K562 (cell line): ENCODE data around the gene ATP5F1D. TPM values are rescaled to one million over a fixed set of nuclear protein-coding genes. Genes with fewer than 3 reads are reported as not detected.

ENCODE experiments used
- ARHGAP35 ChIP-seq: fragments of 450-650 bp; IDR thresholded peaks from 2 replicates; pipeline ENCODE4 v1.6.1; 2018; ENCODE audit not compliant: partially characterized antibody
- CGGBP1 ChIP-seq: fragments of 250-450 bp; sonication (Bioruptor Pico); IDR thresholded peaks from 2 replicates; pipeline ENCODE4 v1.9.0; 2021; ENCODE audit warnings: mild to moderate bottlenecking
- DDX20 ChIP-seq: fragments of 450-650 bp; IDR thresholded peaks from 2 replicates; pipeline ENCODE4 v1.6.1; 2016; ENCODE audit warnings: missing genetic modification characterization, low read depth, mild to moderate bottlenecking, missing compliant biosample characterization, moderate library complexity
- ELF1 ChIP-seq: fragments of 200-800 bp; sonication (Bioruptor generic); IDR thresholded peaks from 2 replicates; pipeline ENCODE4 v1.6.1; 2016; ENCODE audit warnings: missing genetic modification characterization, missing compliant biosample characterization
- HNRNPH1 ChIP-seq: fragments of 200-400 bp; formaldehyde crosslinking; optimal IDR thresholded peaks from 2 replicates; pipeline ENCODE3; 2017; ENCODE audit warnings: low read depth, mild to moderate bottlenecking, low read length, moderate library complexity
- HOMEZ ChIP-seq: fragments of 250-450 bp; sonication (Bioruptor Pico); IDR thresholded peaks from 2 replicates; pipeline ENCODE4 v1.4.0; 2020; ENCODE audit warnings: mild to moderate bottlenecking, moderate library complexity
- HOXB6 ChIP-seq: fragments of 250-450 bp; sonication (Bioruptor Pico); IDR thresholded peaks from 2 replicates; pipeline ENCODE4 v1.5.1; 2022; ENCODE audit warnings: mild to moderate bottlenecking, borderline replicate concordance
- KAT7 ChIP-seq: sonication (generic); formaldehyde crosslinking; IDR thresholded peaks from 2 replicates; pipeline ENCODE4 v1.8.0; 2022; ENCODE audit warnings: missing genetic modification reagents, mild to moderate bottlenecking, borderline replicate concordance
- MCM7 ChIP-seq, 2 experiments: fragments of 450-650 bp; IDR thresholded peaks; 2 replicates each; pipeline ENCODE4 v1.6.1; 2016 to 2018
- NFE2 ChIP-seq: IDR thresholded peaks from 2 replicates; pipeline ENCODE4 v1.6.1; 2014; ENCODE audit warnings: antibody characterized with exemption, low read depth
- PBX2 ChIP-seq, 2 experiments: IDR thresholded peaks in 1 of 2; conservative IDR thresholded peaks in 1 of 2; 2 replicates each; pipeline ENCODE4 v1.6.1; 2016; ENCODE audit warnings: low read depth in 2 of 2, mild to moderate bottlenecking in 1 of 2, missing compliant biosample characterization in 1 of 2, missing genetic modification characterization in 1 of 2, moderate library complexity in 1 of 2
- PML ChIP-seq: IDR thresholded peaks from 2 replicates; pipeline ENCODE4 v1.6.1; 2012; ENCODE audit warnings: low read length, inconsistent platforms
- POLR3G ChIP-seq: IDR thresholded peaks from 2 replicates; pipeline ENCODE4 v1.6.1; 2011; ENCODE audit not compliant: insufficient read length, insufficient replicate concordance; ENCODE audit errors: extremely low read depth
- PTTG1 ChIP-seq: fragments of 450-650 bp; IDR thresholded peaks from 2 replicates; pipeline ENCODE4 v1.6.1; 2016; ENCODE audit warnings: low read depth, mild to moderate bottlenecking, missing genetic modification characterization, missing compliant biosample characterization
- RBFOX2 ChIP-seq: fragments of 200-400 bp; formaldehyde crosslinking; IDR thresholded peaks from 2 replicates; pipeline ENCODE4 v1.6.1; 2017; ENCODE audit warnings: low read depth, mild to moderate bottlenecking, low read length, moderate library complexity
- RBM17 ChIP-seq: fragments of 200-400 bp; formaldehyde crosslinking; IDR thresholded peaks from 2 replicates; pipeline ENCODE4 v1.6.1; 2017; ENCODE audit warnings: low read depth, mild to moderate bottlenecking, low read length, borderline replicate concordance
- RFX7 ChIP-seq: fragments of 250-450 bp; sonication (Bioruptor Pico); IDR thresholded peaks from 2 replicates; pipeline ENCODE4 v1.5.1; 2021; ENCODE audit warnings: mild to moderate bottlenecking
- SMARCA4 ChIP-seq: fragments of 450-650 bp; IDR thresholded peaks from 2 replicates; pipeline ENCODE4 v1.6.1; 2016
- SMARCA5 ChIP-seq: fragments of 450-650 bp; IDR thresholded peaks from 2 replicates; pipeline ENCODE4 v1.6.1; 2016
- ZNF449 ChIP-seq: fragments of 250-450 bp; sonication (Bioruptor Pico); IDR thresholded peaks from 2 replicates; pipeline ENCODE4 v1.8.0; 2022; ENCODE audit warnings: moderate library complexity, mild to moderate bottlenecking, inconsistent platforms
- ZNF583 ChIP-seq: fragments of 250-450 bp; sonication (Bioruptor Pico); IDR thresholded peaks from 2 replicates; pipeline ENCODE4 v1.4.0; 2020
- polyA plus RNA-seq, 8 experiments: library from polyadenylated mRNA; depleted of rRNA in 4 of 8; stranded (reverse) in 5 of 8; unstranded in 3 of 8; fragments of >200 nt; fragmentation: Nextera tagmentation in 2 of 8; fragmentation: Illumina TruSeq in 1 of 8; extraction: Ambion mirVana in 2 of 8; extraction: Trizol in 1 of 8; gene quantifications; 2 replicates each; pipeline versions ENCODE4 v1.2.1 to v1.2.3, GENCODE V29; 2011 to 2014; ENCODE audit warnings: inconsistent platforms in 1 of 8, missing spikeins in 1 of 8
- total RNA-seq, 7 experiments: library from RNA; depleted of rRNA in 6 of 7; stranded (reverse); fragments of >200 nt in 6 of 7; fragmentation: Illumina TruSeq in 2 of 7; extraction: Trizol in 2 of 7; gene quantifications; 2 replicates each; pipeline versions ENCODE4 v1.2.1 to v1.2.3, GENCODE V29; 2011 to 2021; ENCODE audit warnings: low replicate concordance in 1 of 7

The ATP5F1D gene
- total and polyA plus RNA-seq, 9 of the 15 experiments (the other 6 are each of a cell fraction or from before 2014, with no cell fraction given), result 3.9 to 409 (median 36.8) TPM

- TF ChIP-seq PBX2 (CRISPR knock-in tag; IDR thresholded peaks at IDR 0.05; ENCODE audit: low read depth) (no peak), PBX2 (tag; conservative IDR thresholded peaks at IDR 0.05; ENCODE audit: low read depth) (no peak), ZNF449 (no peak), RBM17 (no peak), NFE2 (no peak), PTTG1 (tag) (no peak), PML (peak; percentile 91), MCM7 (IDR thresholded peaks at IDR 0.05) (no peak), ZNF583 (no peak), ARHGAP35 (no peak), RFX7 (no peak), CGGBP1 (no peak), DDX20 (tag) (no peak), SMARCA5 (no peak), POLR3G (no peak), KAT7 (no peak), SMARCA4 (no peak), HOMEZ (CRISPR knock-in tag) (no peak), HOXB6 (CRISPR knock-in tag) (no peak), ELF1 (tag) (no peak), HNRNPH1 (no peak), RBFOX2 (peak; percentile 100)
Measured at GRCh38 chr19:1269065-1269477, 27.5 kb downstream of the ATP5F1D start, which contains the start of gene CIRBP (continued).
